ENCODE results near the gene GPR132. TPM values are rescaled to one million over a fixed set of nuclear protein-coding genes. Genes with fewer than 3 reads are reported as not detected.
A peak's percentile ranks its signal among the peaks of the same experiment; 100 is the strongest.

The GPR132 gene
- total RNA-seq, 6 experiments from 2014 or later: 0.11 to 0.84 (median 0.39) TPM

GRCh38 chr14:105077649-105077995, 12.4 kb upstream of the GPR132 start:
- Histone ChIP-seq H3K4me3 (no peak overlapping the region), H3K36me3 (no peaks in the 10 kb centered on the region), H3K4me1 (no peaks in the 10 kb centered on the region), H3K27me3 (no peaks in the 10 kb centered on the region), H3K27ac (no peak overlapping the region), H3K9me3 (no peaks in the 10 kb centered on the region)
- 46% methylated on average over 2 of the region's 8 CpGs for WGBS (ENCODE audit: insufficient coverage, low coverage, low lambda C conversion rate, missing lambda C conversion rate)
- TF ChIP-seq CTCF (IDR thresholded peaks at IDR 0.05) (no peak), POLR2A (IDR thresholded peaks at IDR 0.05) (no peak)
- no peak for ATAC-seq
- DNase-seq: peak in 1 of 3 donors; percentile 41
- intact Hi-C loops (cut with DNase I): no loop called here

- intact Hi-C loops (cut with DNase I): no loop called here
- no peaks in the 10 kb centered on the region for H3K4me1 ChIP-seq
- no peaks in the 10 kb centered on the region for H3K27me3 ChIP-seq
- H3K9me3 ChIP-seq: no peaks in the 10 kb centered on the region
- 53% methylated on average over 9 of the region's 18 CpGs for WGBS (ENCODE audit: insufficient coverage, low coverage, low lambda C conversion rate, missing lambda C conversion rate)
- TF ChIP-seq CTCF (IDR thresholded peaks at IDR 0.05): no peak
- TF ChIP-seq POLR2A (IDR thresholded peaks at IDR 0.05): no peak
- DNase-seq: peak in 1 of 3 donors; percentile 40
- no peak overlapping the region for H3K27ac ChIP-seq
- no peaks in the 10 kb centered on the region for H3K36me3 ChIP-seq
- ATAC-seq: peak in 1 of 4 donors; percentile 33
- H3K4me3 ChIP-seq: no peak overlapping the region
These were observed 11.8 kb upstream of the GPR132 start for GRCh38 chr14:105076805-105077648.

- DNase-seq (peak in 1 of 3 donors; percentile 43), ATAC-seq (peak in 1 of 4 donors; percentile 8)
- no peaks in the 10 kb centered on the region for H3K36me3 ChIP-seq
- no peak overlapping the region for H3K4me3 ChIP-seq
- H3K9me3 ChIP-seq: no peaks in the 10 kb centered on the region
- no peaks in the 10 kb centered on the region for H3K27me3 ChIP-seq
- intact Hi-C loops (cut with DNase I): no loop called here
- H3K27ac ChIP-seq: no peak overlapping the region
- no peak for TF ChIP-seq POLR2A (IDR thresholded peaks at IDR 0.05)
- no peak for TF ChIP-seq CTCF (IDR thresholded peaks at IDR 0.05)
- WGBS (ENCODE audit: insufficient coverage, low coverage, low lambda C conversion rate, missing lambda C conversion rate): 61% methylated on average over 5 of the region's 16 CpGs
- H3K4me1 ChIP-seq: no peaks in the 10 kb centered on the region
These were observed 11.1 kb upstream of the GPR132 start for GRCh38 chr14:105076296-105076804.

DNA sequence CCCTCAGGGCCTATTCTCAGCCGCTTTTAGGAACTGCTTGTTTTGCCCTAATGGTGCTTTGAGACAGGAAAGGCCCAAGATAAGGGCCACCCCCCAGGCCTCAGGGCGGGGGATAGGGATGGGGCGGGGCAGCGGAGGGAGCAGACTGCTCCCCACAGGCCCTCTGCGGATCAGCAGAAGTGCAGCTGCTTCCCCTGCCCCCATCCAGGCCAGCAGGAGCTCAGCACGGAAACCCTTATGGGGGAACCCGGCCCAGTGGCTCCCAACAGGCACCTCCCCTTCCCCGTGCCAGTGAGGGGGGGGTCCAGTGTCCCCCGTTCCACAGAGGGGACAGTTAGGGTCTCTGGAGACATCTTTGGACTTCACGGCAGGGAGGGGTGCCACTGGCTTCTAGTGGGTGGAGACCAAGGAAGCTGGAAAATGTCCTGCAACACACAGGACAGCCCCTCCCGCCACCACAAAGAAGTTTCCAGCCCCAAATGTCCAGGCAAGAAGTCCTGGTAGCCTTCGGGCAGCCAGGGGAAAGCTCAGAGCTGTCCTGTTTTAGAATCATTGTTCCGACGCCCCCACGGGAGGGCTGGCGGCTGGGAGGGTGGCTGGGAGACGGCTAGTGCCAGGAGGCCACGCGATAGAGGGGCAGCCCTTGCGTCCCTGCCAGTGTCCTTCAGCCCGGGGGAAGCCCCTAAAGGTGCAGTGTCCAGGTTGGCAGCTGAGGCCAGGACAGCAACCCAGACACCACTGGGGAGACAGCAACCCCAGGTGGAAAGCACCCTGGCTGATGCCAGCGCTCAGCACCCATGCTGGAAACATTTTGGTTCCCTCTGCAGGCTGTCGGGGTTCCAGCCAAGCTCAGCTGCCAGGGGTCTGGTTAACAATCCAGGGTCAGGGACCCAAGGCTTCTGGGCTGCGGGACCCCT, 10.4 kb upstream of the GPR132 start:
- H3K4me1 ChIP-seq: no peaks in the 10 kb centered on the region
- peak in 2 of 3 donors; percentile 49 to 53 for DNase-seq
- WGBS (ENCODE audit: insufficient coverage, low coverage, low lambda C conversion rate, missing lambda C conversion rate): 16% methylated on average over 7 of the region's 24 CpGs
- no peaks in the 10 kb centered on the region for H3K9me3 ChIP-seq
- TF ChIP-seq CTCF (IDR thresholded peaks at IDR 0.05) (no peak), POLR2A (IDR thresholded peaks at IDR 0.05) (no peak)
- H3K27me3 ChIP-seq: no peaks in the 10 kb centered on the region
- peak; percentile 65 to 80 (median 72) for ATAC-seq
- no peak overlapping the region for H3K4me3 ChIP-seq
- no peak overlapping the region for H3K27ac ChIP-seq
- intact Hi-C loops (cut with DNase I): no loop called here
- H3K36me3 ChIP-seq: no peaks in the 10 kb centered on the region
